HepG2 (cell line): ENCODE results near the gene HOXA6. TPM values are rescaled to one million over a fixed set of nuclear protein-coding genes. Genes with fewer than 3 reads are reported as not detected.

ENCODE experiments used
- ATAC-seq: fragments of 200-7000 bp; cut with Tn5 transposase; 3 replicates; pipeline ENCODE4 v1.9.1; 2020; ENCODE audit warnings: mild to moderate bottlenecking, moderate library complexity
- BruUV-seq: library from RNA; stranded (reverse); fragments of 400-500 nt; replicated peaks from 2 replicates; lab custom pipeline; 2021; lab: Mats Ljungman, UMichigan
- CTCF ChIA-PET: fragments of 300-600 bp; formaldehyde crosslinking; extraction: SDS; loops from one replicate; lab custom pipeline; 2021; ENCODE audit warnings: low total read pairs, inconsistent platforms, low intra/inter-chr PET ratio; lab: Yijun Ruan, JAX
- POLR2A ChIA-PET: fragments of 350-600 bp; sonication (Branson Sonifier 250); formaldehyde crosslinking; loops from one replicate; lab custom pipeline; 2020; ENCODE audit warnings: antibody characterized with exemption, inconsistent platforms; lab: Yijun Ruan, JAX
- DNase-seq: peaks from one replicate; pipeline ENCODE4 v3.0.0-alpha.2; 2015; ENCODE audit warnings: low spot score
- FAIRE-seq: peaks from 3 replicates; lab custom pipeline; 2011; peaks lifted over from hg19 to GRCh38; lab: Jason Lieb, UNC
- H2AFZ ChIP-seq: one replicate; pipeline ENCODE4 v1.6.1; 2011; ENCODE audit warnings: low read length, inconsistent platforms
- H3K27ac ChIP-seq: fragments of 300-600 bp; 3 replicates; pipeline ENCODE4 v1.8.0; 2011; ENCODE audit warnings: mixed run types, mild to moderate bottlenecking, mixed read lengths, low read length, inconsistent platforms; ENCODE audit not compliant: insufficient read depth; ENCODE audit errors: extremely low read length
- H3K27me3 ChIP-seq, 2 experiments: fragments of 200-600 bp in 1 of 2; 2 replicates in 1 of 2; 3 replicates in 1 of 2; pipeline versions ENCODE4 v1.6.0 to v1.8.0; 2011; ENCODE audit warnings: low read length in 2 of 2, mild to moderate bottlenecking in 2 of 2, moderate library complexity in 2 of 2, inconsistent platforms in 1 of 2; ENCODE audit not compliant: insufficient read depth in 2 of 2, control insufficient read depth in 1 of 2
- H3K36me3 ChIP-seq, 2 experiments: fragments of 200-600 bp in 1 of 2; replicated peaks in 1 of 2; 2 replicates in 1 of 2; 3 replicates in 1 of 2; pipeline versions ENCODE4 v1.5.1 to v1.8.0; 2011; ENCODE audit warnings: low read length in 2 of 2, inconsistent platforms in 1 of 2; ENCODE audit not compliant: insufficient read depth in 2 of 2, control insufficient read depth in 1 of 2
- H3K4me1 ChIP-seq: 2 replicates; pipeline ENCODE4 v1.5.1; 2012; ENCODE audit warnings: low read length, inconsistent platforms; ENCODE audit not compliant: insufficient read depth
- H3K4me2 ChIP-seq: 2 replicates; pipeline ENCODE4 v1.6.0; 2011; ENCODE audit warnings: low read depth, low read length, inconsistent platforms
- H3K4me3 ChIP-seq, 3 experiments: fragments of 200-600 bp in 1 of 3; sonication (generic), shearing (Covaris generic) in 1 of 3; replicated peaks in 1 of 3; 2 replicates each; pipeline ENCODE4 v1.5.1; 2011 to 2016; ENCODE audit warnings: low read length in 3 of 3, inconsistent platforms in 2 of 3, low read depth in 2 of 3, mild to moderate bottlenecking in 2 of 3, control low read depth in 1 of 3, mixed read lengths in 1 of 3; ENCODE audit not compliant: insufficient read depth in 1 of 3
- H3K79me2 ChIP-seq: one replicate; pipeline ENCODE4 v1.6.1; 2011; ENCODE audit warnings: low read length, inconsistent platforms; ENCODE audit not compliant: insufficient read depth
- H3K9ac ChIP-seq: 2 replicates; pipeline ENCODE4 v1.6.0; 2011; ENCODE audit warnings: mild to moderate bottlenecking, low read depth, low read length, inconsistent platforms; ENCODE audit not compliant: insufficient read depth
- H3K9me3 ChIP-seq: 2 replicates; pipeline ENCODE4 v1.5.1; 2012; ENCODE audit warnings: mild to moderate bottlenecking, low read length
- H4K20me1 ChIP-seq: 2 replicates; pipeline ENCODE4 v1.6.0; 2011; ENCODE audit warnings: inconsistent platforms, mild to moderate bottlenecking, low read length, moderate library complexity; ENCODE audit not compliant: insufficient read depth
- HNRNPLL ChIP-seq: fragments of 200-400 bp; formaldehyde crosslinking; IDR thresholded peaks from 2 replicates; pipeline ENCODE4 v1.6.1; 2017; ENCODE audit warnings: mild to moderate bottlenecking, low read depth, low read length; ENCODE audit not compliant: poor library complexity, severe bottlenecking
- JUN ChIP-seq: sonication (generic); formaldehyde crosslinking; IDR thresholded peaks from 2 replicates; pipeline ENCODE4 v1.4.0; 2020; ENCODE audit warnings: mild to moderate bottlenecking, missing genetic modification reagents
- POLR2A ChIP-seq, 2 experiments: IDR thresholded peaks; 2 replicates each; pipeline ENCODE4 v1.6.1; 2011; ENCODE audit warnings: low read depth in 2 of 2, low read length in 2 of 2, mild to moderate bottlenecking in 1 of 2, moderate library complexity in 1 of 2; ENCODE audit not compliant: insufficient read depth in 1 of 2
- ZNF552 ChIP-seq: sonication (generic); formaldehyde crosslinking; IDR thresholded peaks from 2 replicates; pipeline ENCODE4 v1.9.0; 2022; ENCODE audit warnings: missing genetic modification reagents, mild to moderate bottlenecking, borderline replicate concordance
- WGBS: methylation state at CpG from one replicate; pipeline ENCODE4 v1.1.6; 2017; ENCODE audit warnings: low lambda C conversion rate; 5-methylcytosine and 5-hydroxymethylcytosine counted together
- in situ Hi-C: cut with HindIII; loops from 2 replicates; pipeline ENCODE4 v1.10.0; 2017; ENCODE audit warnings: low pct_unique_long_range_greater_than_20kb; ENCODE audit not compliant: extremely low pct_ligation_motif_present
- intact Hi-C: fragments of 100-400 bp; cut with micrococcal nuclease; formaldehyde crosslinking; loops from one replicate; pipeline ENCODE4 v1.10.0; 2022; ENCODE audit not compliant: unreplicated experiment
- polyA plus RNA-seq, 8 experiments: library from polyadenylated mRNA; depleted of rRNA in 3 of 8; stranded (reverse) in 7 of 8; unstranded in 1 of 8; fragments of >200 nt; fragmentation: Illumina TruSeq in 4 of 8; extraction: Trizol in 4 of 8; gene quantifications; 2 replicates each; pipeline versions ENCODE4 v1.2.1 to v1.2.3, GENCODE V29; 2011 to 2016; ENCODE audit warnings: low read depth in 4 of 8, missing spikeins in 1 of 8, mixed read lengths in 1 of 8; ENCODE audit not compliant: insufficient read depth in 1 of 8
- total RNA-seq, 5 experiments: library from RNA; depleted of rRNA; stranded (reverse); fragments of >200 nt; fragmentation: Illumina TruSeq; extraction: Trizol; gene quantifications; 2 replicates each; pipeline ENCODE4 v1.2.3, GENCODE V29; 2016; ENCODE audit warnings: low read depth in 1 of 5
- TF ChIP-seq, protein P1 (sequence below): sonication (generic); formaldehyde crosslinking; IDR thresholded peaks from 2 replicates; pipeline ENCODE4 v1.4.0; 2020; ENCODE audit warnings: missing genetic modification reagents
- TF ChIP-seq, protein P2 (sequence below): sonication (generic); formaldehyde crosslinking; IDR thresholded peaks from 2 replicates; pipeline ENCODE4 v1.5.1; 2020; ENCODE audit warnings: mild to moderate bottlenecking, missing genetic modification reagents, moderate library complexity
- TF ChIP-seq, protein P3 (sequence below): sonication (generic); formaldehyde crosslinking; IDR thresholded peaks from 2 replicates; pipeline ENCODE4 v1.4.0; 2020; ENCODE audit warnings: mild to moderate bottlenecking, missing genetic modification reagents

Gene HOXA6
- total and polyA plus RNA-seq, 2 of the 13 experiments (the other 11 are each of a cell fraction or from before 2014, with no cell fraction given) = 1.3 to 1.5 TPM

DNA sequence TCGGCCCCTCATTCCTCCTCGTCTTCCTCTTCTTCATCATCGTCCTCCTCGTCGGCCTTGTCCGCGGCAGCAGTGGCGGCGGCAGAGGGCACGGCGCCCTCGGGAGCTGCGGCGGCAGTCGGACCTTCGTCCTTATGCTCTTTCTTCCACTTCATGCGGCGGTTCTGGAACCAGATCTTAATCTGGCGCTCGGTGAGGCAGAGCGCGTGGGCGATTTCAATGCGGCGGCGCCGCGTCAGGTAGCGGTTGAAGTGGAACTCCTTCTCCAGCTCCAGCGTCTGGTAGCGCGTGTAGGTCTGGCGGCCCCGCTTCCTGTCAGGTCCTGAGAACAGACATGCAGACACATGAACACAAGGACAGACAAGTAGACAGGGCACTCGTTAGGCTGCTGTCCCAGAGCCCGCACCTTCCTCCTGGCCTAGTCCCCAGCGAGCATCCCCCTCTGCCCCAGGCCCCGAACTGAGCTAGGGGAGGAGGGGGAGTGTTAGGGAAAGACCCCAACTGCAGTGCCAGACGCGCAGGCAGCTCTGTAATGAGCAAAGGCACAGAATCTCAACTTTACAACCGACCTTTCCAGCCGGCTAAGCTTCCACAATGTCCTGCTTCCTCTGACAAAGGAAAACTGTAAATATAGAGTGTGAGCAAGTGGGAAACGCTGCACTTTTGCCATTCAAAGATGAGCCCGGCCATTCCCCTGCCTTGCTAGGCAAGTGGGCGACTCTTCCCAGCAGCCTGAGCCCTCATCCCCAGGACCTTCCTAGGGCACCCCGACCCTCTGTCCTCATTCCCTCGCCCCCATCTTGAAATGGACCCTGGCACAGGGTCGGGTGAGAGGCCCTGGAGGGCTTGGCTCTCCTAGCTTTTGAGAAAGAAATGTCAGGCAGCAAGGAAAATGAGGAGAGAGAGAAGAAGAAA is 7.6 kb upstream of the HOXA6 start:
- H2AFZ ChIP-seq = no peak overlapping the region
- H3K4me2 ChIP-seq = peak overlapping the region; percentile 52
- BruUV-seq = no TSS peak
- ATAC-seq (no peak), DNase-seq (no peak), FAIRE-seq (no peak)
- no peaks in the 10 kb centered on the region for H3K36me3 ChIP-seq
- peaks cover 30% of the 10 kb centered on the region for H3K4me1 ChIP-seq
- intact Hi-C loops = no loop called here
- H4K20me1 ChIP-seq = no peaks in the 10 kb centered on the region
- no peaks in the 10 kb centered on the region for H3K79me2 ChIP-seq
- POLR2A ChIA-PET = no interaction called here
- H3K9me3 ChIP-seq = no peaks in the 10 kb centered on the region
- H3K27ac ChIP-seq = no peak overlapping the region
- TF ChIP-seq POLR2A (IDR thresholded peaks at IDR 0.05; ENCODE audit: insufficient read depth in 1 of 2, low read depth in 2 of 2, low read length in 2 of 2) = no peak
- TF ChIP-seq ZNF552 = no peak
- TF ChIP-seq, protein P1, sequence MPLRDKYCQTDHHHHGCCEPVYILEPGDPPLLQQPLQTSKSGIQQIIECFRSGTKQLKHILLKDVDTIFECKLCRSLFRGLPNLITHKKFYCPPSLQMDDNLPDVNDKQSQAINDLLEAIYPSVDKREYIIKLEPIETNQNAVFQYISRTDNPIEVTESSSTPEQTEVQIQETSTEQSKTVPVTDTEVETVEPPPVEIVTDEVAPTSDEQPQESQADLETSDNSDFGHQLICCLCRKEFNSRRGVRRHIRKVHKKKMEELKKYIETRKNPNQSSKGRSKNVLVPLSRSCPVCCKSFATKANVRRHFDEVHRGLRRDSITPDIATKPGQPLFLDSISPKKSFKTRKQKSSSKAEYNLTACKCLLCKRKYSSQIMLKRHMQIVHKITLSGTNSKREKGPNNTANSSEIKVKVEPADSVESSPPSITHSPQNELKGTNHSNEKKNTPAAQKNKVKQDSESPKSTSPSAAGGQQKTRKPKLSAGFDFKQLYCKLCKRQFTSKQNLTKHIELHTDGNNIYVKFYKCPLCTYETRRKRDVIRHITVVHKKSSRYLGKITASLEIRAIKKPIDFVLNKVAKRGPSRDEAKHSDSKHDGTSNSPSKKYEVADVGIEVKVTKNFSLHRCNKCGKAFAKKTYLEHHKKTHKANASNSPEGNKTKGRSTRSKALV (CRISPR knock-in tag) = 0 out of 2 replicates have a peak, but pooled peaks have one; percentile 35
- TF ChIP-seq, protein P2, sequence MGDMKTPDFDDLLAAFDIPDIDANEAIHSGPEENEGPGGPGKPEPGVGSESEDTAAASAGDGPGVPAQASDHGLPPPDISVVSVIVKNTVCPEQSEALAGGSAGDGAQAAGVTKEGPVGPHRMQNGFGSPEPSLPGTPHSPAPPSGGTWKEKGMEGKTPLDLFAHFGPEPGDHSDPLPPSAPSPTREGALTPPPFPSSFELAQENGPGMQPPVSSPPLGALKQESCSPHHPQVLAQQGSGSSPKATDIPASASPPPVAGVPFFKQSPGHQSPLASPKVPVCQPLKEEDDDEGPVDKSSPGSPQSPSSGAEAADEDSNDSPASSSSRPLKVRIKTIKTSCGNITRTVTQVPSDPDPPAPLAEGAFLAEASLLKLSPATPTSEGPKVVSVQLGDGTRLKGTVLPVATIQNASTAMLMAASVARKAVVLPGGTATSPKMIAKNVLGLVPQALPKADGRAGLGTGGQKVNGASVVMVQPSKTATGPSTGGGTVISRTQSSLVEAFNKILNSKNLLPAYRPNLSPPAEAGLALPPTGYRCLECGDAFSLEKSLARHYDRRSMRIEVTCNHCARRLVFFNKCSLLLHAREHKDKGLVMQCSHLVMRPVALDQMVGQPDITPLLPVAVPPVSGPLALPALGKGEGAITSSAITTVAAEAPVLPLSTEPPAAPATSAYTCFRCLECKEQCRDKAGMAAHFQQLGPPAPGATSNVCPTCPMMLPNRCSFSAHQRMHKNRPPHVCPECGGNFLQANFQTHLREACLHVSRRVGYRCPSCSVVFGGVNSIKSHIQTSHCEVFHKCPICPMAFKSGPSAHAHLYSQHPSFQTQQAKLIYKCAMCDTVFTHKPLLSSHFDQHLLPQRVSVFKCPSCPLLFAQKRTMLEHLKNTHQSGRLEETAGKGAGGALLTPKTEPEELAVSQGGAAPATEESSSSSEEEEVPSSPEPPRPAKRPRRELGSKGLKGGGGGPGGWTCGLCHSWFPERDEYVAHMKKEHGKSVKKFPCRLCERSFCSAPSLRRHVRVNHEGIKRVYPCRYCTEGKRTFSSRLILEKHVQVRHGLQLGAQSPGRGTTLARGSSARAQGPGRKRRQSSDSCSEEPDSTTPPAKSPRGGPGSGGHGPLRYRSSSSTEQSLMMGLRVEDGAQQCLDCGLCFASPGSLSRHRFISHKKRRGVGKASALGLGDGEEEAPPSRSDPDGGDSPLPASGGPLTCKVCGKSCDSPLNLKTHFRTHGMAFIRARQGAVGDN (CRISPR knock-in tag) = peak; percentile 21; the same call in 1 of the 2 replicates
- no peak for TF ChIP-seq JUN (CRISPR knock-in tag)
- TF ChIP-seq, protein P3, sequence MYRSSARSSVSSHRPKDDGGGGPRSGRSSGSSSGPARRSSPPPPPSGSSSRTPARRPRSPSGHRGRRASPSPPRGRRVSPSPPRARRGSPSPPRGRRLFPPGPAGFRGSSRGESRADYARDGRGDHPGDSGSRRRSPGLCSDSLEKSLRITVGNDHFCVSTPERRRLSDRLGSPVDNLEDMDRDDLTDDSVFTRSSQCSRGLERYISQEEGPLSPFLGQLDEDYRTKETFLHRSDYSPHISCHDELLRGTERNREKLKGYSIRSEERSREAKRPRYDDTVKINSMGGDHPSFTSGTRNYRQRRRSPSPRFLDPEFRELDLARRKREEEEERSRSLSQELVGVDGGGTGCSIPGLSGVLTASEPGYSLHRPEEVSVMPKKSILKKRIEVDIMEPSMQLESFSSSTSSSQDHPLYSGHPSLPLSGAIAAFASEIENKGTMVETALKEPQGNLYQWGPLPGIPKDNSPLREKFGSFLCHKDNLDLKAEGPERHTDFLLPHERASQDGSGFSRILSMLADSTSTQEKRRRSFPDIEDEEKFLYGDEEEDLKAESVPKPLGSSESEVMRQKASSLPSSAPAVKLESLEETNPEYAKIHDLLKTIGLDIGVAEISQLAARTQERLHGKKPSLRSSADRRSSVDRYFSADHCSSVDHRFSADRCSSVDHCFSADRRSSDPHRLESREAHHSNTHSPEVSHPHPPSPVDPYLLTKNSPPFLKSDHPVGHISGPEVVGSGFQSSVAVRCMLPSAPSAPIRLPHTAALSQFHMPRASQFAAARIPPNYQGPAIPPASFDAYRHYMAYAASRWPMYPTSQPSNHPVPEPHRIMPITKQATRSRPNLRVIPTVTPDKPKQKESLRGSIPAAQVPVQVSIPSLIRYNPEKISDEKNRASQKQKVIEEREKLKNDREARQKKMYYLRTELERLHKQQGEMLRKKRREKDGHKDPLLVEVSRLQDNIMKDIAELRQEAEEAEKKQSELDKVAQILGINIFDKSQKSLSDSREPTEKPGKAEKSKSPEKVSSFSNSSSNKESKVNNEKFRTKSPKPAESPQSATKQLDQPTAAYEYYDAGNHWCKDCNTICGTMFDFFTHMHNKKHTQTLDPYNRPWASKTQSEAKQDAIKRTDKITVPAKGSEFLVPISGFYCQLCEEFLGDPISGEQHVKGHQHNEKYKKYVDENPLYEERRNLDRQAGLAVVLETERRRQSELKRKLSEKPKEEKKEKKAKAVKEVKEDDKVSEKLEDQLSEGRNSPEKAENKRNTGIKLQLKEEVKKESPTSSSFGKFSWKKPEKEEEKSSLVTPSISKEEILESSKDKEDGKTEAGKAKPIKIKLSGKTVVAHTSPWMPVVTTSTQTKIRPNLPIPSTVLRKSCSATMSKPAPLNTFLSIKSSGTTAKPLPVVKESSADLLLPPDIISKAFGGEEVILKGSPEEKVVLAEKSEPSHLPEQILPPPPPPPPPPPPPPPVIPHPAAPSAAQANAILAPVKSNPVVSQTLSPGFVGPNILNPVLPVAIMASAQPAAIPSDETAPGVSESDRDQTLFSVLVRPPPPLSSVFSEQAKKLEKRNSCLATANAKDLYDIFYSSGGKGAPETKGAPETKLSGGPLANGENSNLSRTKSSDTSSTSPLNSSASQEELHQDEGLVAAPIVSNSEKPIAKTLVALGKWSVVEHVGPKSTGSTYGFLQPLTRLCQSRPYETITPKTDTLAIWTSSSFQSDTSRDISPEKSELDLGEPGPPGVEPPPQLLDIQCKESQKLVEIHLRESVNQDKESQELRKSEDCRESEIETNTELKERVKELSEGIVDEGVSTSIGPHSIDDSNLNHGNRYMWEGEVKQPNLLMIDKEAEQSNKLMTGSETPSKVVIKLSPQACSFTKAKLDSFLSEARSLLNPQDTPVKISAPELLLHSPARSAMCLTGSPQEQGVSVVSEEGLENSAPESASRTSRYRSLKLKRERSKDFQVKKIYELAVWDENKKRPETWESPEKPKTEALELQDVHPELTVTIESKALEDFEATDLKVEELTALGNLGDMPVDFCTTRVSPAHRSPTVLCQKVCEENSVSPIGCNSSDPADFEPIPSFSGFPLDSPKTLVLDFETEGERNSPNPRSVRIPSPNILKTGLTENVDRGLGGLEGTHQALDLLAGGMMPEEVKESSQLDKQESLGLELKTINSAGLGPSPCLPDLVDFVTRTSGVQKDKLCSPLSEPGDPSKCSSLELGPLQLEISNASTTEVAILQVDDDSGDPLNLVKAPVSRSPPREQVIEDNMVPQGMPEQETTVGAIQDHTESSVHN (CRISPR knock-in tag) = no peak
- peak; percentile 15 for TF ChIP-seq HNRNPLL
- CTCF ChIA-PET = no interaction called here
- WGBS = 47% methylated on average over 34 of the region's 48 CpGs
- H3K4me3 ChIP-seq = peak overlapping the region in 1 of 3 experiments; percentile 14; a peak in 2 of 6 replicates
- in situ Hi-C loops = loop anchor here (5.0 to 25.0 kb wide), 2 partner anchors 788 to 1068 kb away; no protein-coding TSS in a partner anchor
- no peak overlapping the region for H3K9ac ChIP-seq
- peaks cover 6 to 61% of the 10 kb centered on the region in 2 experiments for H3K27me3 ChIP-seq
